GM12878 (cell line): ENCODE results near the gene GHDC. TPM values are rescaled to one million over a fixed set of nuclear protein-coding genes. Genes with fewer than 3 reads are reported as not detected.

Experiments
- EP300 ChIP-seq, 2 experiments: fragments of 150-350 bp in 1 of 2; IDR thresholded peaks; 2 replicates each; pipeline ENCODE4 v1.6.1; 2011 to 2012; ENCODE audit warnings: low read depth in 2 of 2, low read length in 2 of 2, borderline replicate concordance in 1 of 2, improper control_type of control experiment in 1 of 2, inconsistent platforms in 1 of 2; ENCODE audit not compliant: control insufficient read depth in 1 of 2
- ESRRA ChIP-seq: IDR thresholded peaks from 2 replicates; pipeline ENCODE4 v1.6.1; 2012; ENCODE audit warnings: mild to moderate bottlenecking, low read length, improper control_type of control experiment
- HDAC2 ChIP-seq: fragments of 200-600 bp; sonication (generic); IDR thresholded peaks from 2 replicates; pipeline ENCODE4 v1.6.1; 2017
- HDGF ChIP-seq: fragments of 450-650 bp; IDR thresholded peaks from 2 replicates; pipeline ENCODE4 v1.6.1; 2016; ENCODE audit warnings: antibody characterized with exemption
- IRF4 ChIP-seq: IDR thresholded peaks from 2 replicates; pipeline ENCODE4 v1.6.1; 2011; ENCODE audit warnings: low read depth, low read length
- JUNB ChIP-seq: IDR thresholded peaks from 2 replicates; pipeline ENCODE4 v1.6.1; 2016; ENCODE audit warnings: antibody characterized with exemption, mild to moderate bottlenecking
- MTA2 ChIP-seq: fragments of 450-650 bp; IDR thresholded peaks from 2 replicates; pipeline ENCODE4 v1.6.1; 2016; ENCODE audit warnings: low read depth, mild to moderate bottlenecking, moderate library complexity
- MXI1 ChIP-seq: fragments of 150-350 bp; IDR thresholded peaks from 2 replicates; pipeline ENCODE4 v1.6.1; 2011; ENCODE audit warnings: low read depth, mild to moderate bottlenecking, inconsistent platforms, low read length, improper control_type of control experiment
- NR2C1 ChIP-seq: fragments of 450-650 bp; IDR thresholded peaks from 2 replicates; pipeline ENCODE4 v1.6.1; 2017; ENCODE audit warnings: antibody characterized with exemption, mild to moderate bottlenecking, moderate library complexity
- POU2F2 ChIP-seq: IDR thresholded peaks from 3 replicates; pipeline ENCODE4 v1.6.1; 2011; ENCODE audit warnings: low read depth, mild to moderate bottlenecking, low read length, borderline replicate concordance
- SMAD1 ChIP-seq: fragments of 450-650 bp; IDR thresholded peaks from 2 replicates; pipeline ENCODE4 v1.6.1; 2018; ENCODE audit warnings: mild to moderate bottlenecking, low read depth; ENCODE audit not compliant: partially characterized antibody
- ZNF24 ChIP-seq: fragments of 450-650 bp; IDR thresholded peaks from 2 replicates; pipeline ENCODE4 v1.6.1; 2017; ENCODE audit warnings: antibody characterized with exemption, mild to moderate bottlenecking
- ZNF274 ChIP-seq: IDR thresholded peaks from one replicate; pipeline ENCODE4 v1.8.0; 2011; ENCODE audit not compliant: insufficient read length, insufficient read depth
- polyA plus RNA-seq, 11 experiments: library from polyadenylated mRNA; depleted of rRNA in 4 of 11; unstranded in 6 of 11; stranded (reverse) in 5 of 11; fragments of >200 nt; fragmentation: Nextera tagmentation in 4 of 11; fragmentation: Illumina TruSeq in 1 of 11; extraction: Ambion mirVana in 4 of 11; extraction: Trizol in 1 of 11; gene quantifications; 1 replicate in 1 of 11; 2 replicates in 10 of 11; pipeline versions ENCODE4 v1.2.1 to v1.2.3, GENCODE V29; 2011 to 2016; ENCODE audit warnings: inconsistent platforms in 2 of 11, missing spikeins in 2 of 11, low read depth in 1 of 11
- total RNA-seq, 4 experiments: library from RNA; depleted of rRNA in 3 of 4; stranded (reverse); fragments of >200 nt in 3 of 4; fragmentation: Illumina TruSeq in 1 of 4; extraction: Trizol in 1 of 4; gene quantifications; 2 replicates each; pipeline versions ENCODE4 v1.2.1 to v1.2.3, GENCODE V29; 2013 to 2021
- TF ChIP-seq, protein P1 (sequence below): fragments of 450-650 bp; IDR thresholded peaks from 2 replicates; pipeline ENCODE4 v1.6.1; 2016; ENCODE audit warnings: mild to moderate bottlenecking, moderate library complexity, borderline replicate concordance
- TF ChIP-seq, protein P2 (sequence below): fragments of 450-650 bp; IDR thresholded peaks from 2 replicates; pipeline ENCODE4 v1.6.1; 2016; ENCODE audit warnings: mild to moderate bottlenecking
- TF ChIP-seq, protein P3 (sequence below): fragments of 150-350 bp; IDR thresholded peaks from 2 replicates; pipeline ENCODE4 v1.6.1; 2014; ENCODE audit warnings: mild to moderate bottlenecking, low read depth, low read length
- TF ChIP-seq, protein P4 (sequence below): fragments of 450-650 bp; IDR thresholded peaks from 2 replicates; pipeline ENCODE4 v1.6.1; 2017; ENCODE audit warnings: mild to moderate bottlenecking
- TF ChIP-seq, protein P5 (sequence below): IDR thresholded peaks from 2 replicates; pipeline ENCODE4 v1.6.1; 2011; ENCODE audit warnings: borderline replicate concordance, low read depth, mild to moderate bottlenecking, moderate library complexity, low read length; ENCODE audit not compliant: insufficient read depth, poor library complexity, severe bottlenecking

The GHDC gene
- total and polyA plus RNA-seq, 10 of the 15 experiments (the other 5 are each of a cell fraction or from before 2014, with no cell fraction given) = 0.72 to 20.6 (median 12.9) TPM

DNA sequence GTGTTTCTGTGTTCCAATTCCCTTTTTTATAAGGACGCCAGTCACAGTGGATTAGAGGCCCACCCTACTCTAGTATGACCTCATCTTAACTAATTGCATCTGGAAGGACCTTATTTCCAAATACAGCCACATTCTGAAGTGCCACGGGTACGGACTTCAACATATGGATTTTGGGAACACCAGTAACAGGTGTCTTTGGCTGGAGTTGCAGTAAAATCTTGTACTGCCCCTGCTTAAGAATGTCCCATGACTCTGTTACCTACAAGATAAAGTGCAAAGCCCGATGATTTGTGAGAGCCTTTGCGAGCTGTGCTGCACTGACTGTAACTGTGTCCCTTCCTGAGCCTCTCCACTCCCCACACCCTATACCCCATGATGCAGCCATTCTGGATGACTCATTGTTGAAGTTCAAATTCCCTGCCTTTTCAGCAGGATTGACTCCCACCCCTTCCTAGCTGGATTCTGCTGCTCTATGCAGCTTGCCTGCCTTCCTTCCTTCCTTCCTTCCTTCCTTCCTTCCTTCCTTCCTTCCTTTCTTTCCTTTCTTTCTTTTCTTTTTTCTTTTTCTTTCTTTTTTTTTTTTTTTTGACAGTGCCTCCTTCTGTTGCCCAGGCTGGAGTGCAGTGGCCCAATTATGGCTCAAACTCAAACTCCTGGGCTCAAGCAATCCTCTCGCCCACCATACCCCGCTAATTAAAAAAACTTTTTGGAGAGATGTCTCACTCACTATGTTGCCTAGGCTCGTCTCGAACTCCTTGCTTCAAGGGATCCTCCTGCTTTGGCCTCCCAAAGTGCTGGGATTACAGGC is 11.2 kb downstream of the GHDC start (continued):
- TF ChIP-seq, protein P1, sequence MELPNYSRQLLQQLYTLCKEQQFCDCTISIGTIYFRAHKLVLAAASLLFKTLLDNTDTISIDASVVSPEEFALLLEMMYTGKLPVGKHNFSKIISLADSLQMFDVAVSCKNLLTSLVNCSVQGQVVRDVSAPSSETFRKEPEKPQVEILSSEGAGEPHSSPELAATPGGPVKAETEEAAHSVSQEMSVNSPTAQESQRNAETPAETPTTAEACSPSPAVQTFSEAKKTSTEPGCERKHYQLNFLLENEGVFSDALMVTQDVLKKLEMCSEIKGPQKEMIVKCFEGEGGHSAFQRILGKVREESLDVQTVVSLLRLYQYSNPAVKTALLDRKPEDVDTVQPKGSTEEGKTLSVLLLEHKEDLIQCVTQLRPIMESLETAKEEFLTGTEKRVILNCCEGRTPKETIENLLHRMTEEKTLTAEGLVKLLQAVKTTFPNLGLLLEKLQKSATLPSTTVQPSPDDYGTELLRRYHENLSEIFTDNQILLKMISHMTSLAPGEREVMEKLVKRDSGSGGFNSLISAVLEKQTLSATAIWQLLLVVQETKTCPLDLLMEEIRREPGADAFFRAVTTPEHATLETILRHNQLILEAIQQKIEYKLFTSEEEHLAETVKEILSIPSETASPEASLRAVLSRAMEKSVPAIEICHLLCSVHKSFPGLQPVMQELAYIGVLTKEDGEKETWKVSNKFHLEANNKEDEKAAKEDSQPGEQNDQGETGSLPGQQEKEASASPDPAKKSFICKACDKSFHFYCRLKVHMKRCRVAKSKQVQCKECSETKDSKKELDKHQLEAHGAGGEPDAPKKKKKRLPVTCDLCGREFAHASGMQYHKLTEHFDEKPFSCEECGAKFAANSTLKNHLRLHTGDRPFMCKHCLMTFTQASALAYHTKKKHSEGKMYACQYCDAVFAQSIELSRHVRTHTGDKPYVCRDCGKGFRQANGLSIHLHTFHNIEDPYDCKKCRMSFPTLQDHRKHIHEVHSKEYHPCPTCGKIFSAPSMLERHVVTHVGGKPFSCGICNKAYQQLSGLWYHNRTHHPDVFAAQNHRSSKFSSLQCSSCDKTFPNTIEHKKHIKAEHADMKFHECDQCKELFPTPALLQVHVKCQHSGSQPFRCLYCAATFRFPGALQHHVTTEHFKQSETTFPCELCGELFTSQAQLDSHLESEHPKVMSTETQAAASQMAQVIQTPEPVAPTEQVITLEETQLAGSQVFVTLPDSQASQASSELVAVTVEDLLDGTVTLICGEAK = peak; percentile 6; the same call in 1 of the 2 replicates
- TF ChIP-seq HDGF = 0 out of 2 replicates have a peak, but pooled peaks have one; percentile 28
- TF ChIP-seq POU2F2 = no peak
- TF ChIP-seq, protein P2, sequence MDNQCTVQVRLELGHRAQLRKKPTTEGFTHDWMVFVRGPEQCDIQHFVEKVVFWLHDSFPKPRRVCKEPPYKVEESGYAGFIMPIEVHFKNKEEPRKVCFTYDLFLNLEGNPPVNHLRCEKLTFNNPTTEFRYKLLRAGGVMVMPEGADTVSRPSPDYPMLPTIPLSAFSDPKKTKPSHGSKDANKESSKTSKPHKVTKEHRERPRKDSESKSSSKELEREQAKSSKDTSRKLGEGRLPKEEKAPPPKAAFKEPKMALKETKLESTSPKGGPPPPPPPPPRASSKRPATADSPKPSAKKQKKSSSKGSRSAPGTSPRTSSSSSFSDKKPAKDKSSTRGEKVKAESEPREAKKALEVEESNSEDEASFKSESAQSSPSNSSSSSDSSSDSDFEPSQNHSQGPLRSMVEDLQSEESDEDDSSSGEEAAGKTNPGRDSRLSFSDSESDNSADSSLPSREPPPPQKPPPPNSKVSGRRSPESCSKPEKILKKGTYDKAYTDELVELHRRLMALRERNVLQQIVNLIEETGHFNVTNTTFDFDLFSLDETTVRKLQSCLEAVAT = 0 out of 2 replicates have a peak, but pooled peaks have one; percentile 47
- TF ChIP-seq MTA2 = no peak
- TF ChIP-seq, protein P3, sequence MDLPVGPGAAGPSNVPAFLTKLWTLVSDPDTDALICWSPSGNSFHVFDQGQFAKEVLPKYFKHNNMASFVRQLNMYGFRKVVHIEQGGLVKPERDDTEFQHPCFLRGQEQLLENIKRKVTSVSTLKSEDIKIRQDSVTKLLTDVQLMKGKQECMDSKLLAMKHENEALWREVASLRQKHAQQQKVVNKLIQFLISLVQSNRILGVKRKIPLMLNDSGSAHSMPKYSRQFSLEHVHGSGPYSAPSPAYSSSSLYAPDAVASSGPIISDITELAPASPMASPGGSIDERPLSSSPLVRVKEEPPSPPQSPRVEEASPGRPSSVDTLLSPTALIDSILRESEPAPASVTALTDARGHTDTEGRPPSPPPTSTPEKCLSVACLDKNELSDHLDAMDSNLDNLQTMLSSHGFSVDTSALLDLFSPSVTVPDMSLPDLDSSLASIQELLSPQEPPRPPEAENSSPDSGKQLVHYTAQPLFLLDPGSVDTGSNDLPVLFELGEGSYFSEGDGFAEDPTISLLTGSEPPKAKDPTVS = no peak
- TF ChIP-seq NR2C1 = no peak
- no peak for TF ChIP-seq ZNF274
- TF ChIP-seq EP300 (IDR thresholded peaks at IDR 0.05; ENCODE audit: borderline replicate concordance in 1 of 2, control insufficient read depth in 1 of 2, low read depth in 2 of 2, low read length in 2 of 2) = no peak
- TF ChIP-seq, protein P4, sequence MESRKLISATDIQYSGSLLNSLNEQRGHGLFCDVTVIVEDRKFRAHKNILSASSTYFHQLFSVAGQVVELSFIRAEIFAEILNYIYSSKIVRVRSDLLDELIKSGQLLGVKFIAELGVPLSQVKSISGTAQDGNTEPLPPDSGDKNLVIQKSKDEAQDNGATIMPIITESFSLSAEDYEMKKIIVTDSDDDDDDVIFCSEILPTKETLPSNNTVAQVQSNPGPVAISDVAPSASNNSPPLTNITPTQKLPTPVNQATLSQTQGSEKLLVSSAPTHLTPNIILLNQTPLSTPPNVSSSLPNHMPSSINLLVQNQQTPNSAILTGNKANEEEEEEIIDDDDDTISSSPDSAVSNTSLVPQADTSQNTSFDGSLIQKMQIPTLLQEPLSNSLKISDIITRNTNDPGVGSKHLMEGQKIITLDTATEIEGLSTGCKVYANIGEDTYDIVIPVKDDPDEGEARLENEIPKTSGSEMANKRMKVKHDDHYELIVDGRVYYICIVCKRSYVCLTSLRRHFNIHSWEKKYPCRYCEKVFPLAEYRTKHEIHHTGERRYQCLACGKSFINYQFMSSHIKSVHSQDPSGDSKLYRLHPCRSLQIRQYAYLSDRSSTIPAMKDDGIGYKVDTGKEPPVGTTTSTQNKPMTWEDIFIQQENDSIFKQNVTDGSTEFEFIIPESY = no peak
- no peak for TF ChIP-seq HDAC2
- no peak for TF ChIP-seq MXI1
- TF ChIP-seq ESRRA = no peak
- TF ChIP-seq, protein P5, sequence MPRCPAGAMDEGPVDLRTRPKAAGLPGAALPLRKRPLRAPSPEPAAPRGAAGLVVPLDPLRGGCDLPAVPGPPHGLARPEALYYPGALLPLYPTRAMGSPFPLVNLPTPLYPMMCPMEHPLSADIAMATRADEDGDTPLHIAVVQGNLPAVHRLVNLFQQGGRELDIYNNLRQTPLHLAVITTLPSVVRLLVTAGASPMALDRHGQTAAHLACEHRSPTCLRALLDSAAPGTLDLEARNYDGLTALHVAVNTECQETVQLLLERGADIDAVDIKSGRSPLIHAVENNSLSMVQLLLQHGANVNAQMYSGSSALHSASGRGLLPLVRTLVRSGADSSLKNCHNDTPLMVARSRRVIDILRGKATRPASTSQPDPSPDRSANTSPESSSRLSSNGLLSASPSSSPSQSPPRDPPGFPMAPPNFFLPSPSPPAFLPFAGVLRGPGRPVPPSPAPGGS = no peak
- no peak for TF ChIP-seq SMAD1
- TF ChIP-seq ZNF24 = no peak
- no peak for TF ChIP-seq JUNB
- no peak for TF ChIP-seq IRF4
